Stomach (tissue), 9 donors: ENCODE results near the gene RHOBTB1. TPM values are rescaled to one million over a fixed set of nuclear protein-coding genes. Genes with fewer than 3 reads are reported as not detected.

ENCODE experiments used
- DNase-seq, 2 donors: peaks; one replicate each; pipeline versions ENCODE4 v3.0.0 to v3.0.0-alpha.2; 2013 to 2019
- H3K27ac ChIP-seq, 5 donors: fragments of 200-600 bp in 4 of 5; sonication (generic) in 4 of 5; one replicate each; pipeline ENCODE4 v1.5.1; 2013 to 2019; ENCODE audit warnings: mild to moderate bottlenecking in 1 of 5, moderate library complexity in 1 of 5
- H3K27me3 ChIP-seq, 3 donors: fragments of 200-600 bp; sonication (generic); one replicate each; pipeline ENCODE4 v1.5.1; 2017 to 2019; ENCODE audit warnings: mixed run types in 1 of 3
- H3K36me3 ChIP-seq, 4 donors: fragments of 200-600 bp; sonication (generic); 1 replicate in 3 of 4; 2 replicates in 1 of 4; pipeline ENCODE4 v1.5.1; 2016 to 2019
- H3K4me1 ChIP-seq, 4 donors: fragments of 200-600 bp; sonication (generic); one replicate each; pipeline ENCODE4 v1.5.1; 2016 to 2019
- H3K4me3 ChIP-seq, 4 donors: fragments of 200-600 bp; sonication (generic) in 3 of 4; one replicate each; pipeline ENCODE4 v1.5.1; 2016 to 2019; ENCODE audit warnings: mild to moderate bottlenecking in 1 of 4
- H3K9me3 ChIP-seq, 4 donors: fragments of 200-600 bp; sonication (generic); one replicate each; pipeline ENCODE4 v1.5.1; 2016 to 2019
- CTCF ChIP-seq, 7 experiments: fragments of 450-650 bp in 4 of 7; fragments of 200-600 bp in 3 of 7; sonication (generic) in 3 of 7; IDR thresholded peaks; one replicate each; pipeline ENCODE4 v1.5.1; 2016 to 2019; ENCODE audit warnings: antibody characterized with exemption in 7 of 7, control low read depth in 2 of 7, mild to moderate bottlenecking in 1 of 7
- EP300 ChIP-seq: sonication (generic); formaldehyde crosslinking; IDR thresholded peaks from one replicate; pipeline ENCODE4 v1.6.1; 2017; ENCODE audit warnings: antibody characterized with exemption
- POLR2A ChIP-seq, 4 donors: fragments of 450-650 bp; IDR thresholded peaks; one replicate each; pipeline ENCODE4 v1.6.1; 2016; ENCODE audit warnings: antibody characterized with exemption in 4 of 4, control low read depth in 2 of 4, mild to moderate bottlenecking in 1 of 4, moderate library complexity in 1 of 4
- POLR2AphosphoS5 ChIP-seq, 3 donors: sonication (generic); formaldehyde crosslinking; IDR thresholded peaks; one replicate each; pipeline ENCODE4 v1.6.1; 2016; ENCODE audit warnings: antibody characterized with exemption in 3 of 3
- WGBS, 5 donors: extraction: QIAGEN DNeasy Blood & Tissue Kit in 3 of 5; methylation state at CpG; one replicate each; pipeline versions ENCODE4 v1.1.5 to v1.1.7; 2013 to 2018; 5-methylcytosine and 5-hydroxymethylcytosine counted together
- intact Hi-C: fragments of 100-400 bp; cut with DNase I; formaldehyde crosslinking; loops from one replicate; pipeline ENCODE4 v1.15.1; 2023; ENCODE audit warnings: low total_unique reads
- polyA plus RNA-seq, 3 donors: library from polyadenylated mRNA; stranded (reverse); fragments of 200-250 nt; gene quantifications; one replicate each; pipeline ENCODE4 v1.2.3, GENCODE V29; 2013
- total RNA-seq, 5 donors: library from RNA; depleted of rRNA; stranded (reverse); fragments of >200 nt; gene quantifications; one replicate each; pipeline versions ENCODE4 v1.1.0 to v1.2.3, GENCODE V29; 2014 to 2016
- donor health status: healthy with polysubstance abuse.
- donor health status: Bipolar disorder and iron deficiency.
- donor health status: healthy.

RHOBTB1 gene
- total and polyA plus RNA-seq, 8 donors = 2.3 to 302 (median 21.9) TPM

DNA sequence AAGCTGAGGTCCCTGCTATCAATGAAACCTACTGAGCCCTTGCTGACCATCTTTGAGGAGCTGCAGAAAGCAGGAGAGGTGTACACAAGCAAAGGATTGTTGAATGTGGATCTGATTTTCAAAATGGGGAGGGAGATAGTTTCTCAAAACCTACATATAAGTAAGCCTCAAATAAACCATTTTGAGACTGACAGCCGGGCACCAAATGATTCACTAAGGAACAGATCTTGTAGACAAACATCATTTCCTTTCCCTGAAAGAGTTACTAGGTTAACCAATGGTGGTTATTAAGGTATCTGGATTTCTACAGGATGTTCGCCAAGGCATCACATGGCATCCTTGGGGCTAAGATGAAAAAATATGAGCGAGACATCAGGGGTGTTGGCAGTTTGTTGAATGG lies 24.5 kb upstream of the RHOBTB1 start:
- Histone ChIP-seq H3K27me3 (no peaks in the 10 kb centered on the region), H3K4me1 (peaks cover 0 to 43% (median 18%) of the 10 kb centered on the region in 4 donors), H3K27ac (no peak overlapping the region), H3K4me3 (no peak overlapping the region), H3K9me3 (no peaks in the 10 kb centered on the region), H3K36me3 (no peaks in the 10 kb centered on the region)
- 89 to 95% (median 90%) methylated on average over 3 of the region's 3 CpGs for WGBS, 5 donors
- TF ChIP-seq CTCF (IDR thresholded peaks at IDR 0.05) (no peak), POLR2A (IDR thresholded peaks at IDR 0.05) (no peak), POLR2AphosphoS5 (IDR thresholded peaks at IDR 0.05) (no peak), EP300 (no peak)
- no peak for DNase-seq
- intact Hi-C loops = loop anchor here (10.0 kb wide), 1 partner anchor 144 kb away; no protein-coding TSS in a partner anchor

DNA sequence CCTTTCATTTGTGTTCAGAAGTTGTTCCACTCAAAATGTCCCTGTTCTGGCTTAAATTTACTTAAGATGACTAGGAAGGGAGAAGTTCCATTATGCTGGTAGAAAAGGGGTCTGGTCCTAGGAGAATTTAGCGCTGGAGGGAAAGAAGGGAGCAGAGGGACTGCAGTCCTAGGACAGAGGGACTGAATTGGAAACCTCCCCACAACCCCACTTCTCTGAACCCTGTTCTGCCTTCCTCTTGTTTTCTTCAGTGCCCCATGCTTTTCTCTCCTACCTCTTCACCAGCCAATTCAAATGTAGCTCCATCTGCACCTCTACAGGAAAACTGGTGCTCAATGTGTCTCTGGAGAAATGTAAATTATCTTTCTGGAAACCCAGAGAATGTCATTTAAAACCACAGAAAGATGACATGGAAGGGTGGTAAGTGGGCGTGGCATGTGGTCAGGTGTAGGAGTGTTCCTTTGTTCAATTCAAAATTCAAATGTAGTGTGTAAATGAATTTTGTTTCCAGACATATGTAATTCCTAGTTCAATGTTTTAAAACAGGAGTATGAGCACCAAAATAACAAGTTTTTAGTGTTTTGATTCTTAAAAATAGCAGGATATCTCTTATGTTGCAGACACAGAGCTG lies 24.0 kb upstream of the RHOBTB1 start:
- H3K36me3 ChIP-seq = no peaks in the 10 kb centered on the region
- intact Hi-C loops = loop anchor here (10.0 kb wide), 1 partner anchor 143 kb away; no protein-coding TSS in a partner anchor
- H3K9me3 ChIP-seq = no peaks in the 10 kb centered on the region
- H3K27ac ChIP-seq = peak overlapping the region in 3 of 5 donors; percentile 3 to 49 (median 31)
- DNase-seq = no peak
- WGBS, 5 donors = 70 to 90% (median 88%) methylated on average over 2 of the region's 2 CpGs
- no peak overlapping the region for H3K4me3 ChIP-seq
- TF ChIP-seq EP300 = no peak
- no peak for TF ChIP-seq CTCF (IDR thresholded peaks at IDR 0.05)
- TF ChIP-seq POLR2A (IDR thresholded peaks at IDR 0.05) = no peak
- no peak for TF ChIP-seq POLR2AphosphoS5 (IDR thresholded peaks at IDR 0.05)
- no peaks in the 10 kb centered on the region for H3K27me3 ChIP-seq
- H3K4me1 ChIP-seq = peaks cover 0 to 49% (median 22%) of the 10 kb centered on the region in 4 donors

- TF ChIP-seq POLR2A (IDR thresholded peaks at IDR 0.05) (no peak), CTCF (IDR thresholded peaks at IDR 0.05) (no peak), EP300 (no peak), POLR2AphosphoS5 (IDR thresholded peaks at IDR 0.05) (no peak)
- H3K9me3 ChIP-seq = no peaks in the 10 kb centered on the region
- intact Hi-C loops = loop anchor here (10.0 kb wide), 1 partner anchor 142 kb away; no protein-coding TSS in a partner anchor
- DNase-seq = no peak
- 47 to 64% (median 58%) methylated on average over 4 of the region's 4 CpGs for WGBS, 5 donors
- no peaks in the 10 kb centered on the region for H3K36me3 ChIP-seq
- H3K27me3 ChIP-seq = no peaks in the 10 kb centered on the region
- no peak overlapping the region for H3K4me3 ChIP-seq
- H3K4me1 ChIP-seq = peaks cover 0 to 49% (median 22%) of the 10 kb centered on the region in 4 donors
- H3K27ac ChIP-seq = peak overlapping the region in 2 of 5 donors; percentile 31 to 49
These were observed 23.3 kb upstream of the RHOBTB1 start for GRCh38 chr10:60967260-60967659.

- TF ChIP-seq EP300 = no peak
- no peak for TF ChIP-seq POLR2A (IDR thresholded peaks at IDR 0.05)
- no peak for TF ChIP-seq POLR2AphosphoS5 (IDR thresholded peaks at IDR 0.05)
- no peaks in the 10 kb centered on the region for H3K36me3 ChIP-seq
- intact Hi-C loops = loop anchor here (10.0 kb wide), 1 partner anchor 141 kb away; no protein-coding TSS in a partner anchor
- peaks cover 0 to 49% (median 22%) of the 10 kb centered on the region in 4 donors for H3K4me1 ChIP-seq
- WGBS, 5 donors = 75 to 89% (median 85%) methylated on average over 3 of the region's 3 CpGs
- H3K4me3 ChIP-seq = no peak overlapping the region
- no peaks in the 10 kb centered on the region for H3K9me3 ChIP-seq
- DNase-seq = no peak
- peak overlapping the region in 2 of 5 donors; percentile 75 to 83 for H3K27ac ChIP-seq
- H3K27me3 ChIP-seq = no peaks in the 10 kb centered on the region
These were observed 21.7 kb upstream of the RHOBTB1 start for GRCh38 chr10:60965696-60966095.
